Loucy (cell line): ENCODE data around the gene GSG1L.

Source experiments
- H2AFZ ChIP-seq: fragments of 200-600 bp; sonication (generic); 2 replicates; pipeline ENCODE4 v1.6.0; 2016; ENCODE audit warnings: antibody characterized with exemption, mild to moderate bottlenecking, low read length, moderate library complexity
- H3F3A ChIP-seq: fragments of 200-600 bp; 2 replicates; pipeline ENCODE4 v1.6.0; 2016; ENCODE audit warnings: antibody characterized with exemption, low read depth, mild to moderate bottlenecking
- H3K27me3 ChIP-seq: fragments of 200-600 bp; sonication (generic); 2 replicates; pipeline ENCODE4 v1.6.1; 2014; ENCODE audit warnings: low read length, mild to moderate bottlenecking; ENCODE audit not compliant: insufficient read depth, poor library complexity, severe bottlenecking
- H3K36me3 ChIP-seq: fragments of 200-600 bp; sonication (generic); 2 replicates; pipeline ENCODE4 v1.6.1; 2016; ENCODE audit warnings: low read length; ENCODE audit not compliant: insufficient read depth
- H3K4me1 ChIP-seq: fragments of 200-600 bp; sonication (generic); 2 replicates; pipeline ENCODE4 v1.5.1; 2014; ENCODE audit warnings: low read length, mild to moderate bottlenecking; ENCODE audit not compliant: insufficient read depth, poor library complexity, severe bottlenecking
- H3K4me2 ChIP-seq: fragments of 200-600 bp; sonication (generic); 2 replicates; pipeline ENCODE4 v1.6.0; 2014; ENCODE audit warnings: antibody characterized with exemption, low read length, low read depth, mild to moderate bottlenecking; ENCODE audit not compliant: poor library complexity, severe bottlenecking
- H3K4me3 ChIP-seq: fragments of 200-600 bp; sonication (generic); 2 replicates; pipeline ENCODE4 v1.5.1; 2014; ENCODE audit warnings: low read length, mild to moderate bottlenecking, mixed read lengths; ENCODE audit not compliant: poor library complexity, severe bottlenecking
- H3K79me2 ChIP-seq: fragments of 200-600 bp; sonication (generic); 2 replicates; pipeline ENCODE4 v1.6.1; 2014; ENCODE audit warnings: low read length; ENCODE audit not compliant: insufficient read depth
- H3K9ac ChIP-seq: fragments of 200-600 bp; sonication (generic); 2 replicates; pipeline ENCODE4 v1.6.0; 2014; ENCODE audit warnings: mild to moderate bottlenecking, low read depth, low read length, moderate library complexity; ENCODE audit not compliant: poor library complexity, severe bottlenecking
- H3K9me2 ChIP-seq: fragments of 200-600 bp; sonication (generic); replicated peaks from 2 replicates; pipeline ENCODE4 v1.6.1; 2016; ENCODE audit warnings: low read depth, low read length, mixed read lengths
- H3K9me3 ChIP-seq: fragments of 200-600 bp; sonication (generic); 2 replicates; pipeline ENCODE4 v1.6.1; 2014; ENCODE audit warnings: mild to moderate bottlenecking, antibody characterized with exemption, low read length, low read depth; ENCODE audit not compliant: insufficient read depth
- H4K20me1 ChIP-seq: fragments of 200-600 bp; sonication (generic); 2 replicates; pipeline ENCODE4 v1.6.0; 2014; ENCODE audit warnings: antibody characterized with exemption, low read length, mild to moderate bottlenecking; ENCODE audit not compliant: insufficient read depth, poor library complexity, severe bottlenecking
- CTCF ChIP-seq: fragments of 200-600 bp; sonication (generic); conservative IDR thresholded peaks from 2 replicates; pipeline ENCODE4 v1.5.1; 2014; ENCODE audit warnings: mild to moderate bottlenecking, antibody characterized with exemption, low read length
- EZH2phosphoT487 ChIP-seq: fragments of 200-600 bp; IDR thresholded peaks from 2 replicates; pipeline ENCODE4 v1.6.1; 2018; ENCODE audit warnings: antibody characterized with exemption, mild to moderate bottlenecking, moderate library complexity, borderline replicate concordance

GSG1L gene

GRCh38 chr16:27789595-27790241 lies 273.8 kb downstream of the GSG1L start:
- H3K9ac ChIP-seq = no peak overlapping the region
- no peak overlapping the region for H3K4me3 ChIP-seq
- H3F3A ChIP-seq = no peaks in the 10 kb centered on the region
- H3K9me3 ChIP-seq = no peaks in the 10 kb centered on the region
- H2AFZ ChIP-seq = no peak overlapping the region
- H3K79me2 ChIP-seq = no peaks in the 10 kb centered on the region
- H3K4me2 ChIP-seq = no peak overlapping the region
- no peaks in the 10 kb centered on the region for H4K20me1 ChIP-seq
- no peaks in the 10 kb centered on the region for H3K27me3 ChIP-seq
- no peaks in the 10 kb centered on the region for H3K36me3 ChIP-seq
- no peaks in the 10 kb centered on the region for H3K9me2 ChIP-seq
- H3K4me1 ChIP-seq = no peaks in the 10 kb centered on the region
- TF ChIP-seq CTCF (no peak), EZH2phosphoT487 (no peak)

GRCh38 chr16:27789150-27789549 lies 274.4 kb downstream of the GSG1L start:
- Histone ChIP-seq H4K20me1 (no peaks in the 10 kb centered on the region), H3K9ac (no peak overlapping the region), H3K27me3 (no peaks in the 10 kb centered on the region), H3K4me2 (no peak overlapping the region), H3K4me3 (no peak overlapping the region), H3K36me3 (no peaks in the 10 kb centered on the region), H3K9me3 (no peaks in the 10 kb centered on the region), H3K4me1 (no peaks in the 10 kb centered on the region), H2AFZ (no peak overlapping the region), H3K79me2 (no peaks in the 10 kb centered on the region), H3F3A (no peaks in the 10 kb centered on the region), H3K9me2 (no peaks in the 10 kb centered on the region)
- TF ChIP-seq CTCF (no peak), EZH2phosphoT487 (no peak)

- H3K36me3 ChIP-seq = no peaks in the 10 kb centered on the region
- no peaks in the 10 kb centered on the region for H3K4me1 ChIP-seq
- H2AFZ ChIP-seq = no peak overlapping the region
- no peak overlapping the region for H3K9ac ChIP-seq
- H3F3A ChIP-seq = no peaks in the 10 kb centered on the region
- no peak overlapping the region for H3K4me3 ChIP-seq
- TF ChIP-seq CTCF (no peak), EZH2phosphoT487 (no peak)
- H3K9me3 ChIP-seq = no peaks in the 10 kb centered on the region
- no peak overlapping the region for H3K4me2 ChIP-seq
- no peaks in the 10 kb centered on the region for H3K27me3 ChIP-seq
- H3K9me2 ChIP-seq = no peaks in the 10 kb centered on the region
- H3K79me2 ChIP-seq = no peaks in the 10 kb centered on the region
- H4K20me1 ChIP-seq = no peaks in the 10 kb centered on the region
These were observed 275.8 kb downstream of the GSG1L start for GRCh38 chr16:27787665-27788064.
